ENCODE results near the gene GRHL3.
"Not testable (repeated sequence)": the region's sequence is repeated elsewhere in the genome, so short reads cannot be mapped to it uniquely, and the experiment has no call there.

- TF ChIP-seq CTCF, POLR2A, EP300 (IDR thresholded peaks at IDR 0.05): not testable (repeated sequence)
Observed at GRCh38 chr1:24274203-24275103, 44.7 kb upstream of the GRHL3 start.

Data from tibial nerve (tissue), 4 donors.